Stomach (tissue), 9 donors: ENCODE measurements around the gene SIRPB2. TPM values are rescaled to one million over a fixed set of nuclear protein-coding genes. Genes with fewer than 3 reads are reported as not detected.
A peak's percentile ranks its signal among the peaks of the same experiment; 100 is the strongest.

ENCODE experiments used
- DNase-seq, 2 donors: peaks; one replicate each; pipeline versions ENCODE4 v3.0.0 to v3.0.0-alpha.2; 2013 to 2019
- H3K27ac ChIP-seq, 5 donors: fragments of 200-600 bp in 4 of 5; sonication (generic) in 4 of 5; one replicate each; pipeline ENCODE4 v1.5.1; 2013 to 2019; ENCODE audit warnings: mild to moderate bottlenecking in 1 of 5, moderate library complexity in 1 of 5
- H3K27me3 ChIP-seq, 3 donors: fragments of 200-600 bp; sonication (generic); one replicate each; pipeline ENCODE4 v1.5.1; 2017 to 2019; ENCODE audit warnings: mixed run types in 1 of 3
- H3K36me3 ChIP-seq, 4 donors: fragments of 200-600 bp; sonication (generic); 1 replicate in 3 of 4; 2 replicates in 1 of 4; pipeline ENCODE4 v1.5.1; 2016 to 2019
- H3K4me1 ChIP-seq, 4 donors: fragments of 200-600 bp; sonication (generic); one replicate each; pipeline ENCODE4 v1.5.1; 2016 to 2019
- H3K4me3 ChIP-seq, 4 donors: fragments of 200-600 bp; sonication (generic) in 3 of 4; one replicate each; pipeline ENCODE4 v1.5.1; 2016 to 2019; ENCODE audit warnings: mild to moderate bottlenecking in 1 of 4
- H3K9me3 ChIP-seq, 4 donors: fragments of 200-600 bp; sonication (generic); one replicate each; pipeline ENCODE4 v1.5.1; 2016 to 2019
- CTCF ChIP-seq, 7 experiments: fragments of 450-650 bp in 4 of 7; fragments of 200-600 bp in 3 of 7; sonication (generic) in 3 of 7; IDR thresholded peaks; one replicate each; pipeline ENCODE4 v1.5.1; 2016 to 2019; ENCODE audit warnings: antibody characterized with exemption in 7 of 7, control low read depth in 2 of 7, mild to moderate bottlenecking in 1 of 7
- EP300 ChIP-seq: sonication (generic); formaldehyde crosslinking; IDR thresholded peaks from one replicate; pipeline ENCODE4 v1.6.1; 2017; ENCODE audit warnings: antibody characterized with exemption
- POLR2A ChIP-seq, 4 donors: fragments of 450-650 bp; IDR thresholded peaks; one replicate each; pipeline ENCODE4 v1.6.1; 2016; ENCODE audit warnings: antibody characterized with exemption in 4 of 4, control low read depth in 2 of 4, mild to moderate bottlenecking in 1 of 4, moderate library complexity in 1 of 4
- POLR2AphosphoS5 ChIP-seq, 3 donors: sonication (generic); formaldehyde crosslinking; IDR thresholded peaks; one replicate each; pipeline ENCODE4 v1.6.1; 2016; ENCODE audit warnings: antibody characterized with exemption in 3 of 3
- WGBS, 5 donors: extraction: QIAGEN DNeasy Blood & Tissue Kit in 3 of 5; methylation state at CpG; one replicate each; pipeline versions ENCODE4 v1.1.5 to v1.1.7; 2013 to 2018; 5-methylcytosine and 5-hydroxymethylcytosine counted together
- intact Hi-C: fragments of 100-400 bp; cut with DNase I; formaldehyde crosslinking; loops from one replicate; pipeline ENCODE4 v1.15.1; 2023; ENCODE audit warnings: low total_unique reads
- polyA plus RNA-seq, 3 donors: library from polyadenylated mRNA; stranded (reverse); fragments of 200-250 nt; gene quantifications; one replicate each; pipeline ENCODE4 v1.2.3, GENCODE V29; 2013
- total RNA-seq, 5 donors: library from RNA; depleted of rRNA; stranded (reverse); fragments of >200 nt; gene quantifications; one replicate each; pipeline versions ENCODE4 v1.1.0 to v1.2.3, GENCODE V29; 2014 to 2016
- donor health status: healthy with polysubstance abuse.
- donor health status: Bipolar disorder and iron deficiency.
- donor health status: healthy.

SIRPB2 gene
- total and polyA plus RNA-seq, 8 donors = 0.43 to 7.6 (median 2.4) TPM

GRCh38 chr20:1440024-1440423 is 51.2 kb downstream of the SIRPB2 start:
- peaks cover 32 to 61% (median 57%) of the 10 kb centered on the region in 4 donors for H3K36me3 ChIP-seq
- intact Hi-C loops = no loop called here
- TF ChIP-seq POLR2A (IDR thresholded peaks at IDR 0.05) (no peak), POLR2AphosphoS5 (IDR thresholded peaks at IDR 0.05) (no peak), CTCF (IDR thresholded peaks at IDR 0.05) (no peak)
- H3K9me3 ChIP-seq = no peaks in the 10 kb centered on the region
- H3K27ac ChIP-seq = no peak overlapping the region
- WGBS, 5 donors = 64 to 82% (median 69%) methylated on average over 4 to 6 of the region's 6 CpGs
- H3K27me3 ChIP-seq = no peaks in the 10 kb centered on the region
- no peak for DNase-seq
- H3K4me3 ChIP-seq = no peak overlapping the region
- peaks cover 0 to 7% (median 2%) of the 10 kb centered on the region in 4 donors for H3K4me1 ChIP-seq

- no peak for TF ChIP-seq POLR2AphosphoS5 (IDR thresholded peaks at IDR 0.05)
- TF ChIP-seq POLR2A (IDR thresholded peaks at IDR 0.05) = no peak
- no peak for TF ChIP-seq EP300
- WGBS, 5 donors = 0 to 52% (median 47%) methylated on average over 1 of the region's 1 CpG
- Histone ChIP-seq H3K27me3 (no peaks in the 10 kb centered on the region), H3K9me3 (no peaks in the 10 kb centered on the region), H3K36me3 (peaks cover 16 to 44% (median 40%) of the 10 kb centered on the region in 4 donors), H3K27ac (no peak overlapping the region), H3K4me3 (no peak overlapping the region), H3K4me1 (peaks cover 0 to 13% (median 3%) of the 10 kb centered on the region in 4 donors)
- intact Hi-C loops = loop anchor here (5.0 kb wide), 1 partner anchor 126 kb away; no protein-coding TSS in a partner anchor
- DNase-seq = no peak
Measured at GRCh38 chr20:1438361-1438760, 52.9 kb downstream of the SIRPB2 start.

- Histone ChIP-seq H3K9me3 (no peaks in the 10 kb centered on the region), H3K27ac (no peak overlapping the region), H3K4me1 (peaks cover 0 to 13% (median 3%) of the 10 kb centered on the region in 4 donors), H3K36me3 (peaks cover 7 to 34% (median 30%) of the 10 kb centered on the region in 4 donors), H3K4me3 (no peak overlapping the region), H3K27me3 (no peaks in the 10 kb centered on the region)
- intact Hi-C loops = loop anchor here (5.0 kb wide), 1 partner anchor 125 kb away; no protein-coding TSS in a partner anchor
- DNase-seq = peak; percentile 77 to 90
- TF ChIP-seq POLR2A (IDR thresholded peaks at IDR 0.05) (no peak), CTCF (IDR thresholded peaks at IDR 0.05) (peak in 5 of 7 experiments; percentile 76 to 92 (median 79)), EP300 (no peak), POLR2AphosphoS5 (IDR thresholded peaks at IDR 0.05) (peak in 1 of 3 donors; percentile 68)
- WGBS, 5 donors = 30 to 37% (median 32%) methylated on average over 5 of the region's 5 CpGs
Measured at GRCh38 chr20:1437235-1437904, 53.9 kb downstream of the SIRPB2 start.

GRCh38 chr20:1436263-1436662 is 55.0 kb downstream of the SIRPB2 start:
- Histone ChIP-seq H3K27me3 (no peaks in the 10 kb centered on the region), H3K36me3 (peaks cover 0 to 23% (median 19%) of the 10 kb centered on the region in 4 donors), H3K4me1 (peaks cover 0 to 13% (median 3%) of the 10 kb centered on the region in 4 donors), H3K9me3 (no peaks in the 10 kb centered on the region), H3K4me3 (no peak overlapping the region), H3K27ac (no peak overlapping the region)
- no peak for DNase-seq
- 90 to 93% (median 90%) methylated on average over 8 of the region's 8 CpGs for WGBS, 5 donors
- TF ChIP-seq CTCF (IDR thresholded peaks at IDR 0.05) (no peak), POLR2AphosphoS5 (IDR thresholded peaks at IDR 0.05) (no peak), POLR2A (IDR thresholded peaks at IDR 0.05) (no peak), EP300 (no peak)
- intact Hi-C loops = loop anchor here (5.0 kb wide), 1 partner anchor 124 kb away; no protein-coding TSS in a partner anchor

- Histone ChIP-seq H3K27me3 (no peaks in the 10 kb centered on the region), H3K9me3 (no peaks in the 10 kb centered on the region), H3K4me1 (peaks cover 0 to 13% (median 3%) of the 10 kb centered on the region in 4 donors), H3K27ac (no peak overlapping the region), H3K4me3 (no peak overlapping the region), H3K36me3 (peaks cover 0 to 13% (median 10%) of the 10 kb centered on the region in 4 donors)
- no peak for DNase-seq
- intact Hi-C loops = loop anchor here (5.0 kb wide), 1 partner anchor 123 kb away; no protein-coding TSS in a partner anchor
- no peak for TF ChIP-seq POLR2A (IDR thresholded peaks at IDR 0.05)
- TF ChIP-seq POLR2AphosphoS5 (IDR thresholded peaks at IDR 0.05) = no peak
- TF ChIP-seq CTCF (IDR thresholded peaks at IDR 0.05) = no peak
Measured at GRCh38 chr20:1435337-1435699, 55.9 kb downstream of the SIRPB2 start.
